ENCODE measurements around the gene TDRKH.

Gene TDRKH

GRCh38 chr1:151831605-151832004, 41.3 kb upstream of the TDRKH start, which contains the start of gene RORC:
Gene RORC (minus strand): TSS chr1:151831802. CDS start chr1:151831764, 38 bp downstream.
- DNase-seq (ENCODE audit: low read depth) = no peak
- no peak within 1 kb of the TSS for H3K4me3 ChIP-seq (ENCODE audit: low read depth, low read length)
- no peak for TF ChIP-seq MYC (IDR thresholded peaks at IDR 0.05; ENCODE audit: low read depth, low read length)
- TF ChIP-seq MAX (IDR thresholded peaks at IDR 0.05; ENCODE audit: low read depth, low read length) = no peak
- no peak for TF ChIP-seq POLR2A (IDR thresholded peaks at IDR 0.05; ENCODE audit: extremely low read depth, insufficient read length)
- TF ChIP-seq CTCF (IDR thresholded peaks at IDR 0.05; ENCODE audit: low read depth, low read length) = no peak

GRCh38 chr1:151831256-151831591, 40.9 kb upstream of the TDRKH start:
- no peak overlapping the region for H3K4me3 ChIP-seq (ENCODE audit: low read depth, low read length)
- TF ChIP-seq MAX (IDR thresholded peaks at IDR 0.05; ENCODE audit: low read depth, low read length) (no peak), POLR2A (IDR thresholded peaks at IDR 0.05; ENCODE audit: extremely low read depth, insufficient read length) (no peak), CTCF (IDR thresholded peaks at IDR 0.05; ENCODE audit: low read depth, low read length) (no peak), MYC (IDR thresholded peaks at IDR 0.05; ENCODE audit: low read depth, low read length) (no peak)
- DNase-seq (ENCODE audit: low read depth) = no peak

GRCh38 chr1:151830055-151830454, 39.8 kb upstream of the TDRKH start:
- DNase-seq (ENCODE audit: low read depth) = no peak
- no peak overlapping the region for H3K4me3 ChIP-seq (ENCODE audit: low read depth, low read length)
- TF ChIP-seq MYC (IDR thresholded peaks at IDR 0.05; ENCODE audit: low read depth, low read length) (no peak), MAX (IDR thresholded peaks at IDR 0.05; ENCODE audit: low read depth, low read length) (no peak), CTCF (IDR thresholded peaks at IDR 0.05; ENCODE audit: low read depth, low read length) (no peak), POLR2A (IDR thresholded peaks at IDR 0.05; ENCODE audit: extremely low read depth, insufficient read length) (no peak)

GRCh38 chr1:151829352-151830046, 39.2 kb upstream of the TDRKH start:
- H3K4me3 ChIP-seq (ENCODE audit: low read depth, low read length) = no peak overlapping the region
- TF ChIP-seq MYC (IDR thresholded peaks at IDR 0.05; ENCODE audit: low read depth, low read length) = no peak
- TF ChIP-seq POLR2A (IDR thresholded peaks at IDR 0.05; ENCODE audit: extremely low read depth, insufficient read length) = no peak
- TF ChIP-seq CTCF (IDR thresholded peaks at IDR 0.05; ENCODE audit: low read depth, low read length) = no peak
- TF ChIP-seq MAX (IDR thresholded peaks at IDR 0.05; ENCODE audit: low read depth, low read length) = no peak

GRCh38 chr1:151828921-151829320, 38.6 kb upstream of the TDRKH start:
- TF ChIP-seq MAX (IDR thresholded peaks at IDR 0.05; ENCODE audit: low read depth, low read length) (no peak), POLR2A (IDR thresholded peaks at IDR 0.05; ENCODE audit: extremely low read depth, insufficient read length) (no peak), CTCF (IDR thresholded peaks at IDR 0.05; ENCODE audit: low read depth, low read length) (no peak), MYC (IDR thresholded peaks at IDR 0.05; ENCODE audit: low read depth, low read length) (no peak)
- H3K4me3 ChIP-seq (ENCODE audit: low read depth, low read length) = no peak overlapping the region
- DNase-seq (ENCODE audit: low read depth) = peak; percentile 54

More at GRCh38 chr1:151829352-151830046, 39.2 kb upstream of the TDRKH start:
- peak; percentile 38 for DNase-seq (ENCODE audit: low read depth)
